Measurements from ENCODE around the gene C8A. TPM values are rescaled to one million over a fixed set of nuclear protein-coding genes. Genes with fewer than 3 reads are reported as not detected.

Gene C8A
- polyA plus RNA-seq, 3 donors = not detected

GRCh38 chr1:56880774-56881173 lies 26.2 kb downstream of the C8A start:
- Mint-ChIP-seq H3K36me3 (no peaks in the 10 kb centered on the region), H3K4me1 (no peaks in the 10 kb centered on the region), H3K27ac (no peak overlapping the region), H3K4me3 (no peak overlapping the region), H3K9me3 (peaks cover under 1 to 8% (median 4%) of the 10 kb centered on the region in 7 donors), H3K27me3 (ENCODE audit: low read depth in 3 of 3) (peaks cover 0 to 4% (median 3%) of the 10 kb centered on the region in 3 donors)
- Histone ChIP-seq H3K9ac (ENCODE audit: insufficient read depth, low read length, poor library complexity, severe bottlenecking) (no peak overlapping the region), H3K36me3 (replicated peaks in 1 of 2; ENCODE audit: control insufficient read depth in 1 of 2, insufficient read depth in 2 of 2, low read length in 2 of 2) (no peaks in the 10 kb centered on the region), H3K4me1 (ENCODE audit: control insufficient read depth in 1 of 2, insufficient read depth in 2 of 2, low read length in 2 of 2) (no peaks in the 10 kb centered on the region), H2AFZ (ENCODE audit: insufficient read depth, low read depth, low read length, poor library complexity, severe bottlenecking) (no peak overlapping the region), H3K79me2 (ENCODE audit: insufficient read depth, low read length) (no peaks in the 10 kb centered on the region), H3K4me3 (replicated peaks in 1 of 3; ENCODE audit: low read depth in 2 of 3, low read length in 3 of 3) (no peak overlapping the region), H3K27me3 (ENCODE audit: control insufficient read depth in 2 of 2, insufficient read depth in 2 of 2, low read length in 2 of 2) (no peaks in the 10 kb centered on the region), H3K9me3 (replicated peaks in 1 of 2; ENCODE audit: control insufficient read depth in 1 of 2, insufficient read depth in 1 of 2, low read length in 2 of 2) (no peaks in the 10 kb centered on the region), H3K27ac (ENCODE audit: low read depth in 1 of 2, low read length in 2 of 2) (no peak overlapping the region), H3K4me2 (replicated peaks; ENCODE audit: extremely low read depth, low read length, poor library complexity, severe bottlenecking) (no peak overlapping the region), H4K20me1 (ENCODE audit: insufficient read depth, low read length) (no peaks in the 10 kb centered on the region)
- DNase-seq = no peak
- intact Hi-C loops (cut with micrococcal nuclease) = no loop called here
- no peak for TF ChIP-seq CTCF (IDR thresholded peaks at IDR 0.05)
- no CpG with 5 or more reads among the region's 1 CpG for WGBS (ENCODE audit: insufficient coverage)

GRCh38 chr1:56881417-56881816 lies 26.8 kb downstream of the C8A start:
- H3K27me3 Mint-ChIP-seq (ENCODE audit: low read depth in 3 of 3) = peaks cover 0 to 4% (median 3%) of the 10 kb centered on the region in 3 donors
- Histone ChIP-seq H3K9ac (ENCODE audit: insufficient read depth, low read length, poor library complexity, severe bottlenecking) (no peak overlapping the region), H3K79me2 (ENCODE audit: insufficient read depth, low read length) (no peaks in the 10 kb centered on the region), H3K9me3 (replicated peaks in 1 of 2; ENCODE audit: control insufficient read depth in 1 of 2, insufficient read depth in 1 of 2, low read length in 2 of 2) (no peaks in the 10 kb centered on the region), H4K20me1 (ENCODE audit: insufficient read depth, low read length) (no peaks in the 10 kb centered on the region), H3K36me3 (replicated peaks in 1 of 2; ENCODE audit: control insufficient read depth in 1 of 2, insufficient read depth in 2 of 2, low read length in 2 of 2) (no peaks in the 10 kb centered on the region), H3K27me3 (ENCODE audit: control insufficient read depth in 2 of 2, insufficient read depth in 2 of 2, low read length in 2 of 2) (no peaks in the 10 kb centered on the region), H3K4me2 (replicated peaks; ENCODE audit: extremely low read depth, low read length, poor library complexity, severe bottlenecking) (no peak overlapping the region), H3K27ac (ENCODE audit: low read depth in 1 of 2, low read length in 2 of 2) (no peak overlapping the region), H3K4me1 (ENCODE audit: control insufficient read depth in 1 of 2, insufficient read depth in 2 of 2, low read length in 2 of 2) (no peaks in the 10 kb centered on the region), H2AFZ (ENCODE audit: insufficient read depth, low read depth, low read length, poor library complexity, severe bottlenecking) (no peak overlapping the region), H3K4me3 (replicated peaks in 1 of 3; ENCODE audit: low read depth in 2 of 3, low read length in 3 of 3) (no peak overlapping the region)
- no peak overlapping the region for H3K27ac Mint-ChIP-seq
- no peak overlapping the region for H3K4me3 Mint-ChIP-seq
- intact Hi-C loops (cut with micrococcal nuclease) = no loop called here
- H3K4me1 Mint-ChIP-seq = no peaks in the 10 kb centered on the region
- no peaks in the 10 kb centered on the region for H3K36me3 Mint-ChIP-seq
- WGBS (ENCODE audit: insufficient coverage) = 94% methylated on average over 3 of the region's 6 CpGs
- no peak for TF ChIP-seq CTCF (IDR thresholded peaks at IDR 0.05)
- DNase-seq = no peak
- H3K9me3 Mint-ChIP-seq = peaks cover 0 to 8% (median 2%) of the 10 kb centered on the region in 7 donors
